Effector CD8-positive, alpha-beta T cell (primary cell): ENCODE data around the gene HOXA5.

ENCODE experiments used
- DNase-seq: peaks from one replicate; lab custom pipeline; 2025; lab: John Stamatoyannopoulos, UW

Gene HOXA5

GRCh38 chr7:27095897-27096767, 47.3 kb downstream of the HOXA5 start, which contains the start of gene HOXA1:
Gene HOXA1, minus strand, starts transcription at chr7:27096000. Its CDS starts 88 bp downstream, at chr7:27095912.
- DNase-seq, result peak; percentile 57

- DNase-seq, result no peak
These were observed 48.2 kb downstream of the HOXA5 start for GRCh38 chr7:27095050-27095896.

GRCh38 chr7:27094304-27095049, 49.0 kb downstream of the HOXA5 start:
- DNase-seq, result no peak

DNA sequence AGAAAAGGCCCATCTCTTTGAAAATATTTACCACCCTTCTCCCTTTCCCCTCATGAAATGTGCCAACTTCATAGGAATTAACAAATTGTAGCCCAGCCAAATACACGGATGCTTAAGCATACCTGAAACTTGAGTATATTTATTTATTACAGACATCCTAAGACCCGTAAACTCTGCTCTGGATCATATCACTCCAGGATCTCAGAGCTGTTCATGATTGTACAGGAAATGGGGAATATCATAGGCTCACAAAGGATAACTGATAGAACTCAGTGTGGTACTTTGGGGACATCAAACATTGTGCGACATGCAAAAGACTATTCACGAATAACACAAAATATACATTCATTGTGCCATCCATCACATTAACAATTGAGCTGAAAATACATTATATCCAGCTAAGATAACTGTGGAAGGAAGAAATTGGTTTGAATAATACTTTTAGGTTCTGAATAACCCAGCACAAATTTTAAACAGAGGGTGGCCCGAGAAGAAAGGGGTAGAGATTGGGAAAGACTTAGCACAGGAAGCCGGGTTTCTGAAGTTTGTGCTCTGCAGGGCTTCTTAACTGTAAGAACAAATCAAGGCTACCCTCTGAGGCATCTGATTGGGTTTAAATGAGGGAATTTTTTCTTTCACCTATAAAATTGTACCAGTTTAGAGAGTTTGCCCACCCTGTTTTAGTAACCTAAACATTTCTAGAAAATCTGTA, 50.1 kb downstream of the HOXA5 start:
- DNase-seq, result no peak

DNA sequence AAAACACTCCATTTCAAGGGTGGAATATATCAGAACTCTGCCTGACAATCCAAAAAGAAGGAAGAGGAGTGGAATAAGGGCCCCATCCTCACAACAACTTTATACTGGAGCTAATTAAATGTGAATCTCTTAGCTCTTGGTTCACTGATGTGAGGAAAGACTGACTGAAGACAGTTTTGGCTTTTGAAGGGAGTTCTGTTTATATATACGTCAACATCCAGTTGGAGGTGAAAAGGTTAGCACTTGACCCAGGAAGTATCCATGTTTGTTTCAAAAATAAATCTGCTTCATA, 50.7 kb downstream of the HOXA5 start:
- no peak for DNase-seq

DNA sequence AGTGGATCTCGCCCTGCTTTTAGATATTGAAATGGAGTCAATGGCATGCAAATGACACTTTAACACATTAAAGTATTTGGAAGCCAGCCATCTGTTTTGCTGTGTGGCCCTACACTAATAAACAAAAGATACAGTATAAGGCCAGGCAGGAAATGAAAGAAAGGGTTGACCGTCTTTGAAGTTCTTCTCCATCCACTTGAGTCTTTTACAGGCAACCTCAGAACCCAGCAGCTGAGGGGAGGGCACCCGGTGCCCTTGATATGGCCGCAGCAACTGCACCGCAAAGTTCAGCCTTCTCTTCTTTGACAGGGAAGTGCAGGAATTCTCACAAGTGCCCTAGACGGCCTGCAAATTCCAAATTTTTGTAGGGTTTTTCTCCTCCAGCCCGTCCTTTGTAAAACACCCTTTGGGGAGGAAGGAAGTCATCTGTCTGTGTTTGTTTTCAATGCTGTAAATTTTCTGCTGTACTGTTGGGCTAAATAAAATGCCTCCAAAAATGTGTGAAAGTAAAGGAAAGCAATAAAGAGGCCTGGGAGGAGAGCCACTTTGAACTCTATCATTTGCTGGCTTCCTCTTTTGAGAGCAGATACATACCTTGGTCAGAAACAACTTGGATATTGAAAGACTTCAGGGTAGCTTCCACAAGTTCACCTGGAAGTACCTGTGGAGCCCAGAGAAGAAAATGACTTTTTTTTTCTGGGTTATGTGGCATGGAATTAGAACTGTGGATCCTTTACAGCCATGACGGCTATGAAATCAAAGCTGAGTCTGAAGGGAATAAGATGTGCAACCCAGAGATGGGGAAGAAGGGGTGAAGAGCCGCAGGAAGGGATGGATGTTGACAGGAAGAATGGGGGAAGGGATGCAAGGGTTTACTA, 51.3 kb downstream of the HOXA5 start:
- no peak for DNase-seq

GRCh38 chr7:27091105-27091504, 52.4 kb downstream of the HOXA5 start:
- no peak for DNase-seq
